Epithelial cell of prostate (primary cell): ENCODE measurements around the gene ARSG.
A peak's percentile ranks its signal among the peaks of the same experiment; 100 is the strongest.
"Not testable (repeated sequence)": the region's sequence is repeated elsewhere in the genome, so short reads cannot be mapped to it uniquely, and the experiment has no call there.

Experiments used
- DNase-seq: peaks from one replicate; pipeline ENCODE4 v3.0.0-alpha.2; 2011; ENCODE audit warnings: low read depth, low spot score
- H3K27ac ChIP-seq: fragments of 450-650 bp; 2 replicates; pipeline ENCODE4 v1.5.1; 2017; ENCODE audit warnings: mild to moderate bottlenecking

ARSG gene

GRCh38 chr17:68324654-68325336, 33.5 kb downstream of the ARSG start:
- H3K27ac ChIP-seq: no peak overlapping the region
- DNase-seq: no peak

- no peak overlapping the region for H3K27ac ChIP-seq
- DNase-seq: no peak
These were observed 34.7 kb downstream of the ARSG start for GRCh38 chr17:68325961-68326360.

- H3K27ac ChIP-seq: no peak overlapping the region
- DNase-seq: no peak
These were observed 35.4 kb downstream of the ARSG start for GRCh38 chr17:68326681-68327080.

- no peak for DNase-seq
- H3K27ac ChIP-seq: no peak overlapping the region
These were observed 36.7 kb downstream of the ARSG start for GRCh38 chr17:68327823-68328557.

- peak; percentile 62 for DNase-seq
- H3K27ac ChIP-seq: no peak overlapping the region
These were observed 37.4 kb downstream of the ARSG start for GRCh38 chr17:68328676-68329075.

DNA sequence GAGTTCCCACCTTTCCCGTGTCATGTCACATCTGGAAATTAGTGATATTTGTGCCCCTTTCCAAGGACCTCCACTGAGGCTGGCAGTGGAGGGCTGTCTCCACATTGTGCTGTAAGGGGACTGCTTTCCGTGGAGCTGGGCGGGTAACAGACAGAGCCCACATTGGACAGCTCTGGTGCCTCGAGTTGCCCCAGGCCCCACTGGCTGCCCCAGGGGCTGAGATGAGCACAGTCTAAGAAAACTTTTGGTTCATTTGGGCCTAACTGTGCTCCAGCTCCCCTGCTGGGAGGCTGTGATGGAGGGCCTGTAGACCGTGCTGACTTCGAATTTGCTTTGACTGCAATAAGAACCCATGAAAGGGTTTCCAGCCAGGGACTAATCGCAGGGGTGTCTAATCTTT, 38.0 kb downstream of the ARSG start:
- no peak overlapping the region for H3K27ac ChIP-seq
- DNase-seq: no peak

DNA sequence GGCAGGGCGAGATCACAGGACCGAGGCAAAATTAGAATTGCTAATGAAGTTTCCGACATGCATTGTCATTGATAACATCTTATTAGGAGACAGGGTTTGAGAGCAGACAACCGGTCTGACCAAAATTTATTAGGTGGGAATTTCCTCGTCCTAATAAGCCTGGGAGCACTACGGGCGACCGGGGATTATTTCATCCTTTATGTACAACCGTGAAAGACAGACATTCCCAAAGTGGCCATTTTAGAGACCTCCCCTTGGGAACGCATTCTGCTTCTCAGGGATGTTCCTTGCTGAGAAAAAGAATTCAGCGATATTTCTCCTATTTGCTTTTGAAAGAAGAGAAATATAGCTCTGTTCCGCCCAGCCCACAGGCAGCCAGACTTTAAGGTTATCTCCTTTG, 40.6 kb downstream of the ARSG start:
- DNase-seq, H3K27ac ChIP-seq: not testable (repeated sequence)

DNA sequence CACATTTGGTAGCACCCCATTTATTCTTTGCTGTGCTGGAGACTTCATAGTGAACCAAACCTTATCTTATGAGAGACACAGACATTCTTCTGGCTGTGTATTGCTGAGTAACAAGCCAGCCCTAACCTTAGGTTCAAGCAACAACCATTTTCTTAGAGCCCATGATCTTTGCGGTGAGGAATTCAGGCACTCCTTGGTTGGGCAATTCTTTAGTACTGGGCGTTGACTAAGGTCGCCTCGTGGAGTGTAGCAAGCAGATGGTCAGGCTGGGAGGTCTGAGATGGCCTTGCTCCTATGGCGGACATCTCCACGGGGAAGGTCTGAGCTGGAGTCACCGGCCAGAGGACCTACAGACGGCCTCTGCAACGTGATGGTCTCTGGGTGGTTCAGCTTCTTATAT, 43.1 kb downstream of the ARSG start:
- H3K27ac ChIP-seq: no peak overlapping the region
- DNase-seq: no peak

DNA sequence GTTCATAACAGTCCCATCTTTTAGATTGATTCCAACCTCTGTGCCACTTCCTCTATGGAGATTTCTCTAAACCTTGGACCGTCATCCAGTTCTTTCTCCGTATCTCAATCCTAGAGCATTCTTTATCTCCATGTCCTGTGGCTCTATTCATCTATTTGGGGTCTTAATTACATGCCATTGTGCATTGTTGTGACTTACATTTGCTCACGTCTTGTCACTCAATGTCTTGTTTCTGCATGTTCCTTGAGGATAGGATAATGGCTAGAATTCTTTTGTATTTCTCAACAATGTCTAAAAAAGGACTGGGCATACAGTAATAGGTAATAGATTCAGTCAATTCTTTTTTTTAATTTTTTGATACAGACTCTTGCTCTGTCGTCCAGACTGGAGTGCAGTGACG, 50.2 kb downstream of the ARSG start:
- no peak for DNase-seq
- H3K27ac ChIP-seq: no peak overlapping the region

DNA sequence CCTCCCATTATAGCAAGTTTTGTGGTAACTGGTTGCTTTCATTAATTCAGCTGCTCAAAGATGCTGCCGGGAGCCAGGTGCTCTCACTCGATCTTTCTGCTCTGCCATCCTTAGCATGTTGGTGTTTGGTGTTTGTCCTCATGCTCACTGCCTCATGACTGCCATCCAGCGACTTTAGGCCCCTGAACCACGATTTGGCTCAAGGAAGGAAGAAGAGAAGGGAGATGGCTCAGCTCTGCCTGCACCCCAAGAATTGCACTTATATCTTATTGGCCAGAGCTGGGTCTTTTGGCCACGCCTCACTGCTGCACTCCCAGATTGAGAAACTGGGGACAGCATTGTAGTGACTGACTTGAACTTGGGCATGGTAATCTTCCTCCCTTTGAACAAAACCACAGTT, 52.7 kb downstream of the ARSG start:
- no peak for DNase-seq
- H3K27ac ChIP-seq: no peak overlapping the region

GRCh38 chr17:68344701-68345136, 53.4 kb downstream of the ARSG start:
- H3K27ac ChIP-seq: no peak overlapping the region
- DNase-seq: no peak

GRCh38 chr17:68346448-68346847, 55.2 kb downstream of the ARSG start:
- no peak for DNase-seq
- H3K27ac ChIP-seq: no peak overlapping the region

- DNase-seq: no peak
- no peak overlapping the region for H3K27ac ChIP-seq
These were observed 56.1 kb downstream of the ARSG start for GRCh38 chr17:68347380-68347779.

DNA sequence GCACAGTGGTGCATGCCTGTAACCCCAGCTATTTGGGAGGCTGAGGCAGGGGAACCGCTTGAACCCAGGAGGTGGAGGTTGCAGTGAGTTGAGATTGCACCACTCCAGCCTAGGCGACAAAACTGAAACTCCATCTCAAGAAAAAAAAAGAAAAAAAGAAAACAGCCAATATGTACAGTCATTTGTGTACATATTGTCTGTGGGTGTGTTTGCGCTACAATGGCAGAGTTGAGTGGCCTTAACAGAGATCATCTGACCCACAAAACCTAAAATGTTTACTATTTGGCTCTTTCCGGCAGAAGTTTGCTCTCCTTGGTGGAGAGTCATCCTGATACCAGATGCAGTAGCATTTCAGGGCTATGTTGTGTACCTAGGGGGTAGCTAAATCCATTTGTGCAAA, 57.9 kb downstream of the ARSG start:
- H3K27ac ChIP-seq: no peak overlapping the region
- no peak for DNase-seq

- no peak for DNase-seq
- no peak overlapping the region for H3K27ac ChIP-seq
These were observed 60.1 kb downstream of the ARSG start for GRCh38 chr17:68351395-68351794.

GRCh38 chr17:68352041-68352440, 60.7 kb downstream of the ARSG start:
- H3K27ac ChIP-seq: no peak overlapping the region
- no peak for DNase-seq

DNA sequence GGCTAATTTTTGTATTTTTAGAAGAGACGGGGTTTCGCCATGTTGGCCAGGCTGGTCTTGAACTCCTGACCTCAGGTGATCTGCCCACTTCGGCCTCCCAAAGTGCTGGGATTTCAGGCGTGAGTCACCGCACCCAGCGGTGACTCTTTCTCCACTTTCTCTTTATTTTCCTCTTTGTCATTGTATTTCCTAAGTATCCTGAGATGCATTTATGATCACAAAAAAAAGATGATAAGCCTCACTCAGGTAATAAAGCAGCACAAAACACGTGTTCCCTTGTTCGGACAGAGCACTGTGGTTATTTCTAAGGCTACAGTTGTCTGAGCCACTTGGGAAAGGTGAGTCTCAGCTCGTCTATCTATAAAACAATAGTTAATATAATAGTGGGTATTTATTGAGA, 61.4 kb downstream of the ARSG start:
- H3K27ac ChIP-seq, DNase-seq: not testable (repeated sequence)

- H3K27ac ChIP-seq: no peak overlapping the region
- no peak for DNase-seq
These were observed 61.8 kb downstream of the ARSG start for GRCh38 chr17:68353111-68353521.

DNA sequence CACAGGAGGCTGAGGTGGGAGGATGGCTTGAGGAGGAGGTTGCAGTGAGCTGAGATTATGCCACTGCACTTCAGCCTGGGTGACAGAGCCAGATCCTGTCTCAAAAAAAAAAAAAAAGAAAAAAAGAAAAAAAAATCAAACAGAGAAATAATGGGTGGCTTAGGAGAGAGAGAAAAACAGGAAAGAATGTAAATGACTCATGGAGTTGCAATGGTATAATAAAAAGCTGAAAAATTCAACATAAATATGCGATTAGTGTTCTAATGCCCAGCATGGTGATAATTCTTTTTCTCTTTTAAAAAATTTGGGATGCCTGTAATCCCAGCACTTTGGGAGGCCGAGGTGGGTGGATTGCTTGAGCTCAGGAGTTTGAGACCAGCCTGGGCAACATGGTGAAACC, 63.0 kb downstream of the ARSG start:
- H3K27ac ChIP-seq, DNase-seq: not testable (repeated sequence)

DNA sequence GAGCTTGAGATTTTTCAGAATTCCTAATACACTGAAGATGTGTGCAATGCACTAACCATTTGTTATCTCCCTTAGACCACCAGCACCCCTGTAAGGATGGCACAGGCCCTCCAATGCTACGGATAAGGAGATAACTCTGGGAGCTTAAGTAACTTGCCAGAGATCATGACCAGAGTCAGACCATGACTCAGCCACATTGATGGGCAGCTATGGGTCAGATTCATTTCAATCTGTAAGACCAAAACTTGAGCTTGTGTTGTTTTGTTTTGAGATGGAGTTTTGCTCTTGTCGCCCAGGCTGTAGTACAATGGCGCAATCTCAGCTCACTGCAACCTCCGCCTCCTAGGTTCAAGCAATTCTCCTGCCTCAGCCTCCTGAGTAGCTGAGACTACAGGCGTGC, 63.8 kb downstream of the ARSG start:
- H3K27ac ChIP-seq, DNase-seq: not testable (repeated sequence)

DNA sequence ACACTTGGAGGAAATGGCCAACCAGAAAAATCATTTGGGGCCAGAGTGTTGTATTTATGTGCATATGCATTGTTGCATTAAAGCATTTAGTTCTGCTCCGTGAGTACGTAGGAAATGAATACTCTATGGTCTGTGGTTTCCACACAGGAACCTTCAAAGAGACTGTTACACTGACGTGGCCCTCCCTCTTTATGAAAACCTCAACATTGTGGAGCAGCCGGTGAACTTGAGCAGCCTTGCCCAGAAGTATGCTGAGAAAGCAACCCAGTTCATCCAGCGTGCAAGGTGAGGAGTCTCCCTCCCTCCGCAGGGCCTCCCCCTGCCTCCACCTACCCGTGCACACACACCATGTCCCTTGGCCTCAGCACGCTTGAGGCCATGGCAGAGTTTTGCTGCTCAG, 65.2 kb downstream of the ARSG start:
- DNase-seq: no peak
- H3K27ac ChIP-seq: no peak overlapping the region

GRCh38 chr17:68356949-68357455, 65.7 kb downstream of the ARSG start:
- no peak for DNase-seq
- no peak overlapping the region for H3K27ac ChIP-seq
